ENCODE data around the gene CDH20. TPM values are rescaled to one million over a fixed set of nuclear protein-coding genes. Genes with fewer than 3 reads are reported as not detected.

CDH20 gene
- total RNA-seq, 1 experiment from 2014 or later: not detected

DNA sequence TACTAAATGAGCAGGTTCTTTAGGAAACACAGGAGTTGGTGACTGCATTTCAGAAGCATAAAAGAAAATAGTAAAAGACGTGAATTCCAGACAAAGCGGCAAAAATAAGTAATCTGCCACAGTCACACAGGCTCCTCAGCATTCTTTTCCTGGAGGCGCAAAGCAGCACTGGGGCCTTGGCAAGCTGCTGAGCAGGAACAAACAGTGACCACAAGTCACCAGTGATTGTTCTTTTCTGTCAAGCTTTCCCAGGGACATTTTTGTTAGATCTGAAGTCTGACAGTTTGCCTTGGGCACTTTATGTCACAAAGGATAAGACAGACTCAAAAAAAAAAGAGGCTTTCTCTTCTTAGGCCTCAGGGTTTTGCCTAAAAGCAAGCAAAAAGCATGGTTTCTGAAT is 216.2 kb downstream of the CDH20 start:
- ATAC-seq (no peak), DNase-seq (ENCODE audit: low read depth, low spot score) (no peak)
- H3K36me3 ChIP-seq (ENCODE audit: control insufficient read depth, insufficient read depth, low read length): no peaks in the 10 kb centered on the region
- ChIA-PET POLR2A (no interaction called here), CTCF (no interaction called here)
- no TSS peak for BruUV-seq (replicated peaks)
- intact Hi-C loops (cut with micrococcal nuclease; ENCODE audit: unreplicated experiment) (no loop called here), in situ Hi-C loops (cut with HindIII; ENCODE audit: low pct_unique_long_range_greater_than_20kb, low sequenced_read_pairs) (no loop called here)
- TF ChIP-seq, protein P1, sequence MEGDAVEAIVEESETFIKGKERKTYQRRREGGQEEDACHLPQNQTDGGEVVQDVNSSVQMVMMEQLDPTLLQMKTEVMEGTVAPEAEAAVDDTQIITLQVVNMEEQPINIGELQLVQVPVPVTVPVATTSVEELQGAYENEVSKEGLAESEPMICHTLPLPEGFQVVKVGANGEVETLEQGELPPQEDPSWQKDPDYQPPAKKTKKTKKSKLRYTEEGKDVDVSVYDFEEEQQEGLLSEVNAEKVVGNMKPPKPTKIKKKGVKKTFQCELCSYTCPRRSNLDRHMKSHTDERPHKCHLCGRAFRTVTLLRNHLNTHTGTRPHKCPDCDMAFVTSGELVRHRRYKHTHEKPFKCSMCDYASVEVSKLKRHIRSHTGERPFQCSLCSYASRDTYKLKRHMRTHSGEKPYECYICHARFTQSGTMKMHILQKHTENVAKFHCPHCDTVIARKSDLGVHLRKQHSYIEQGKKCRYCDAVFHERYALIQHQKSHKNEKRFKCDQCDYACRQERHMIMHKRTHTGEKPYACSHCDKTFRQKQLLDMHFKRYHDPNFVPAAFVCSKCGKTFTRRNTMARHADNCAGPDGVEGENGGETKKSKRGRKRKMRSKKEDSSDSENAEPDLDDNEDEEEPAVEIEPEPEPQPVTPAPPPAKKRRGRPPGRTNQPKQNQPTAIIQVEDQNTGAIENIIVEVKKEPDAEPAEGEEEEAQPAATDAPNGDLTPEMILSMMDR (IDR thresholded peaks at IDR 0.05): no peak
- TF ChIP-seq SIN3A (IDR thresholded peaks at IDR 0.05; ENCODE audit: borderline replicate concordance, insufficient read depth, low read depth, low read length): no peak
- TF ChIP-seq POLR2AphosphoS5 (IDR thresholded peaks at IDR 0.05; ENCODE audit: low read depth, low read length): no peak
- no peak for TF ChIP-seq REST (IDR thresholded peaks at IDR 0.05; ENCODE audit: insufficient read depth in 1 of 2, low read depth in 2 of 2, low read length in 1 of 2)
- no peak for TF ChIP-seq TCF7L2 (IDR thresholded peaks at IDR 0.05; ENCODE audit: low read depth, low read length)
- no peak overlapping the region for H3K27ac ChIP-seq (ENCODE audit: low read length)
- no peak overlapping the region for H3K4me3 ChIP-seq (ENCODE audit: low read depth in 2 of 2, low read length in 2 of 2)
- H3K9me3 ChIP-seq (ENCODE audit: control insufficient read depth, insufficient read depth, low read depth, low read length): no peaks in the 10 kb centered on the region
- no peaks in the 10 kb centered on the region for H3K4me1 ChIP-seq (ENCODE audit: control insufficient read depth, insufficient read depth, low read length)
- no peaks in the 10 kb centered on the region for H3K27me3 ChIP-seq (ENCODE audit: control insufficient read depth, insufficient read depth, low read length)

GRCh38 chr18:61549889-61550288 is 216.7 kb downstream of the CDH20 start:
- intact Hi-C loops (cut with micrococcal nuclease; ENCODE audit: unreplicated experiment): no loop called here
- H3K36me3 ChIP-seq (ENCODE audit: control insufficient read depth, insufficient read depth, low read length): no peaks in the 10 kb centered on the region
- H3K27me3 ChIP-seq (ENCODE audit: control insufficient read depth, insufficient read depth, low read length): no peaks in the 10 kb centered on the region
- ATAC-seq: no peak
- no peak overlapping the region for H3K4me3 ChIP-seq (ENCODE audit: low read depth in 2 of 2, low read length in 2 of 2)
- no TSS peak for BruUV-seq (replicated peaks)
- no peaks in the 10 kb centered on the region for H3K9me3 ChIP-seq (ENCODE audit: control insufficient read depth, insufficient read depth, low read depth, low read length)
- DNase-seq (ENCODE audit: low read depth, low spot score): no peak
- no peaks in the 10 kb centered on the region for H3K4me1 ChIP-seq (ENCODE audit: control insufficient read depth, insufficient read depth, low read length)
- in situ Hi-C loops (cut with HindIII; ENCODE audit: low pct_unique_long_range_greater_than_20kb, low sequenced_read_pairs): no loop called here
- H3K27ac ChIP-seq (ENCODE audit: low read length): no peak overlapping the region
- CTCF ChIA-PET: no interaction called here
- TF ChIP-seq, protein P1 (IDR thresholded peaks at IDR 0.05): no peak
- TF ChIP-seq SIN3A (IDR thresholded peaks at IDR 0.05; ENCODE audit: borderline replicate concordance, insufficient read depth, low read depth, low read length) (no peak), REST (IDR thresholded peaks at IDR 0.05; ENCODE audit: insufficient read depth in 1 of 2, low read depth in 2 of 2, low read length in 1 of 2) (no peak), TCF7L2 (IDR thresholded peaks at IDR 0.05; ENCODE audit: low read depth, low read length) (no peak), POLR2AphosphoS5 (IDR thresholded peaks at IDR 0.05; ENCODE audit: low read depth, low read length) (no peak)
- POLR2A ChIA-PET: no interaction called here

Data from Panc1 (cell line).